OCI-LY1 (cell line): Measurements from ENCODE around the gene ACTL7B.

ENCODE experiments used
- H2AFZ ChIP-seq: fragments of 200-600 bp; sonication (generic), shearing (Covaris generic); 2 replicates; pipeline ENCODE4 v1.6.0; 2014; ENCODE audit warnings: antibody characterized with exemption, mild to moderate bottlenecking, low read length
- H3F3A ChIP-seq: fragments of 200-600 bp; sonication (generic), shearing (Covaris generic); 2 replicates; pipeline ENCODE4 v1.6.0; 2014; ENCODE audit warnings: mild to moderate bottlenecking, antibody characterized with exemption, low read length, moderate library complexity; ENCODE audit not compliant: insufficient read depth
- H3K27ac ChIP-seq: fragments of 200-600 bp; sonication (generic); 2 replicates; pipeline ENCODE4 v1.5.1; 2014; ENCODE audit warnings: low read length, mixed run types, mild to moderate bottlenecking, low read depth; ENCODE audit not compliant: poor library complexity, severe bottlenecking
- H3K27me3 ChIP-seq: fragments of 200-600 bp; sonication (generic); 2 replicates; pipeline ENCODE4 v1.6.0; 2014; ENCODE audit warnings: antibody characterized with exemption, mild to moderate bottlenecking, low read length, moderate library complexity; ENCODE audit not compliant: insufficient read depth
- H3K36me3 ChIP-seq: fragments of 200-600 bp; sonication (generic); 2 replicates; pipeline ENCODE4 v1.6.1; 2014; ENCODE audit warnings: mild to moderate bottlenecking, antibody characterized with exemption, low read length, moderate library complexity, mixed read lengths; ENCODE audit not compliant: insufficient read depth
- H3K4me1 ChIP-seq: fragments of 200-600 bp; sonication (generic); 2 replicates; pipeline ENCODE4 v1.5.1; 2014; ENCODE audit warnings: mild to moderate bottlenecking, low read length, moderate library complexity; ENCODE audit not compliant: insufficient read depth, severe bottlenecking
- H3K4me2 ChIP-seq: fragments of 200-600 bp; sonication (generic), shearing (Covaris generic); 2 replicates; pipeline ENCODE4 v1.6.1; 2014; ENCODE audit warnings: low read length
- H3K4me3 ChIP-seq: fragments of 200-600 bp; sonication (generic); 2 replicates; pipeline ENCODE4 v1.5.1; 2014; ENCODE audit warnings: low read length, low read depth, mild to moderate bottlenecking, mixed read lengths; ENCODE audit not compliant: poor library complexity, severe bottlenecking
- H3K79me2 ChIP-seq: fragments of 200-600 bp; shearing (Covaris generic); 2 replicates; pipeline ENCODE4 v1.6.1; 2016; ENCODE audit warnings: mixed run types, low read length, mixed read lengths; ENCODE audit not compliant: insufficient read depth
- H3K9ac ChIP-seq: fragments of 200-600 bp; sonication (generic), shearing (Covaris generic); 2 replicates; pipeline ENCODE4 v1.6.1; 2014; ENCODE audit warnings: mild to moderate bottlenecking, low read length, mixed read lengths
- H3K9me2 ChIP-seq: fragments of 200-600 bp; sonication (generic), shearing (Covaris generic); 2 replicates; pipeline ENCODE4 v1.6.1; 2014; ENCODE audit warnings: low read depth, mild to moderate bottlenecking, low read length, mixed read lengths
- H3K9me3 ChIP-seq: fragments of 200-600 bp; shearing (Covaris generic); 2 replicates; pipeline ENCODE4 v1.6.1; 2014; ENCODE audit warnings: low read length, mixed read lengths
- H4K20me1 ChIP-seq: fragments of 200-600 bp; sonication (generic), shearing (Covaris generic); 2 replicates; pipeline ENCODE4 v1.6.0; 2016; ENCODE audit warnings: mild to moderate bottlenecking, low read length; ENCODE audit not compliant: insufficient read depth
- EZH2 ChIP-seq: fragments of 200-600 bp; sonication (generic), shearing (Covaris generic); IDR thresholded peaks from 2 replicates; pipeline ENCODE4 v1.8.0; 2017; ENCODE audit warnings: borderline replicate concordance, mixed run types, mild to moderate bottlenecking, antibody characterized with exemption, low read length, moderate library complexity, mixed read lengths
- TF ChIP-seq, protein P1 (sequence below): fragments of 200-600 bp; sonication (generic), shearing (Covaris generic); IDR thresholded peaks from 2 replicates; pipeline ENCODE4 v1.5.1; 2017; ENCODE audit warnings: mild to moderate bottlenecking, antibody characterized with exemption, low read length, moderate library complexity, mixed read lengths

Gene ACTL7B

DNA sequence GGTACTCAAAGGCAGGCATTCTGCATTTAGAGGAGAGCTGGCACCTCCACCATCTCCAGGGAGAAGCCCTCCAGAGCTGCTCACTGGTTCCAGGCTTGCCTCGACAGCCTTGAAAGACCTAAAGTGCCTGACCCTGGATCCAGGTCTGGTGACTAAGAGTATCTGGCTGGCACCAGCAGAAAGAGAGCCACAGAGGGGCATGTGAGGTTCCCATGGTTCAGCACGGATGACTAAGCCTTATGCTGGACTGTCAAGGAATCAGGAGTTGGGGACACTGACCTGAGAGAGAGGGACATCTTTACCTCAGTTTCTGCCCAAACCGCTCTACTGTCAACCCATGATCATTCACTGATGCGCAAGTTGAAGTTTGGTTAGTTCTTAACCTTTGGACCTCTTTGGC, 9.3 kb upstream of the ACTL7B start:
- Histone ChIP-seq H3F3A (no peaks in the 10 kb centered on the region), H3K36me3 (peaks cover 6% of the 10 kb centered on the region; the same call in 1 of the 2 replicates), H3K4me2 (no peak overlapping the region), H3K27ac (no peak overlapping the region), H3K9ac (no peak overlapping the region), H3K27me3 (no peaks in the 10 kb centered on the region), H3K9me3 (no peaks in the 10 kb centered on the region), H3K79me2 (no peaks in the 10 kb centered on the region), H4K20me1 (no peaks in the 10 kb centered on the region), H3K9me2 (no peaks in the 10 kb centered on the region), H3K4me3 (no peak overlapping the region), H2AFZ (no peak overlapping the region), H3K4me1 (no peaks in the 10 kb centered on the region)
- TF ChIP-seq, protein P1, sequence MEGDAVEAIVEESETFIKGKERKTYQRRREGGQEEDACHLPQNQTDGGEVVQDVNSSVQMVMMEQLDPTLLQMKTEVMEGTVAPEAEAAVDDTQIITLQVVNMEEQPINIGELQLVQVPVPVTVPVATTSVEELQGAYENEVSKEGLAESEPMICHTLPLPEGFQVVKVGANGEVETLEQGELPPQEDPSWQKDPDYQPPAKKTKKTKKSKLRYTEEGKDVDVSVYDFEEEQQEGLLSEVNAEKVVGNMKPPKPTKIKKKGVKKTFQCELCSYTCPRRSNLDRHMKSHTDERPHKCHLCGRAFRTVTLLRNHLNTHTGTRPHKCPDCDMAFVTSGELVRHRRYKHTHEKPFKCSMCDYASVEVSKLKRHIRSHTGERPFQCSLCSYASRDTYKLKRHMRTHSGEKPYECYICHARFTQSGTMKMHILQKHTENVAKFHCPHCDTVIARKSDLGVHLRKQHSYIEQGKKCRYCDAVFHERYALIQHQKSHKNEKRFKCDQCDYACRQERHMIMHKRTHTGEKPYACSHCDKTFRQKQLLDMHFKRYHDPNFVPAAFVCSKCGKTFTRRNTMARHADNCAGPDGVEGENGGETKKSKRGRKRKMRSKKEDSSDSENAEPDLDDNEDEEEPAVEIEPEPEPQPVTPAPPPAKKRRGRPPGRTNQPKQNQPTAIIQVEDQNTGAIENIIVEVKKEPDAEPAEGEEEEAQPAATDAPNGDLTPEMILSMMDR, result no peak
- no peak for TF ChIP-seq EZH2

DNA sequence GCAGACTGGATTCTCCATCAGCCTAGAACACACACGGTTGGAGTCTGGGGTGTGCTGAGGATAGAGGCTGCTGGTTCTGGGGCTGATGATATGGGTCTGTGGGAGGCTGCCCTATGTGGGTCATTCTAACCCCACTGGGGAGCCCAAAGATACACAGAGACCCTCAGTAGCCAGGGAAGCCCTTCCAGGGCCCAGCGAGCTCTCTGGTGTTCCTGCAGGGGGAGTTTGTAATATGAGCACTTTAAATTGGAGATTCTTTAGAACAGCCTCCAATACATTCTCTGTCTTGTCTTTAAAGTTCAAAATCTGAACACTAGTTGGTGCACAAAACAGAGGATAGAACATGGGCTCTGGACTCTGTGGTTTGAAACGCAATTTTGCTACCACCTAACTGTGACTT, 8.7 kb upstream of the ACTL7B start:
- Histone ChIP-seq H3K9me3 (no peaks in the 10 kb centered on the region), H3K36me3 (peaks cover 6% of the 10 kb centered on the region; the same call in 1 of the 2 replicates), H3F3A (no peaks in the 10 kb centered on the region), H3K27me3 (no peaks in the 10 kb centered on the region), H3K4me2 (no peak overlapping the region), H2AFZ (no peak overlapping the region), H3K4me3 (no peak overlapping the region), H3K79me2 (no peaks in the 10 kb centered on the region), H3K9me2 (no peaks in the 10 kb centered on the region), H3K4me1 (no peaks in the 10 kb centered on the region), H3K27ac (no peak overlapping the region), H3K9ac (no peak overlapping the region), H4K20me1 (no peaks in the 10 kb centered on the region)
- no peak for TF ChIP-seq EZH2
- TF ChIP-seq, protein P1, result no peak

DNA sequence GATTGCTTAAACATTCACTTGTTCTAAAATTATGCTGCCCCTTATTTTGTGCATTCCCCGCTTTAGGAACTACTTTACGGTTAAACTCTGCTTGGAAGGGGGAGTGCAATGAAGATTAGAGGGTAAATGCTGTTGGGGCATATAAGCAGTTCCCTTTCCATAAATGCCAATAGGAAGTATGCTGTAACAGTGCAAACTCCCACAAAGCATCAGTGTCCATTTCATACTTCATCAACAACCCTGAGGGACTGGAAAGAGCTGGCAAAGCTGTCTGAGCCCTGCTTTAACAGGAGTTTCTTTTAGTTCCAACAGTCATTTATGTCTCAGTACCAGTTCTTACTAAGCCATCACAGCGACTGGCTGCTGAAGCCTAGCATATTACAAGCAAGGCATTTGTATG, 8.1 kb upstream of the ACTL7B start:
- Histone ChIP-seq H3K79me2 (no peaks in the 10 kb centered on the region), H2AFZ (no peak overlapping the region), H3K9ac (no peak overlapping the region), H3K27me3 (no peaks in the 10 kb centered on the region), H4K20me1 (no peaks in the 10 kb centered on the region), H3K4me3 (no peak overlapping the region), H3K4me1 (no peaks in the 10 kb centered on the region), H3F3A (no peaks in the 10 kb centered on the region), H3K36me3 (peaks cover 1% of the 10 kb centered on the region; the same call in 1 of the 2 replicates), H3K27ac (no peak overlapping the region), H3K9me3 (no peaks in the 10 kb centered on the region), H3K4me2 (no peak overlapping the region), H3K9me2 (no peaks in the 10 kb centered on the region)
- TF ChIP-seq, protein P1, result no peak
- no peak for TF ChIP-seq EZH2
